COLO668 (cell line): ENCODE data around the gene CCNF.
"Not testable (repeated sequence)": the region's sequence is repeated elsewhere in the genome, so short reads cannot be mapped to it uniquely, and the experiment has no call there.

Experiments used
- DNase-seq: peaks from one replicate; lab custom pipeline; 2025; ENCODE audit not compliant: unreplicated experiment; lab: John Stamatoyannopoulos, UW

The CCNF gene

DNA sequence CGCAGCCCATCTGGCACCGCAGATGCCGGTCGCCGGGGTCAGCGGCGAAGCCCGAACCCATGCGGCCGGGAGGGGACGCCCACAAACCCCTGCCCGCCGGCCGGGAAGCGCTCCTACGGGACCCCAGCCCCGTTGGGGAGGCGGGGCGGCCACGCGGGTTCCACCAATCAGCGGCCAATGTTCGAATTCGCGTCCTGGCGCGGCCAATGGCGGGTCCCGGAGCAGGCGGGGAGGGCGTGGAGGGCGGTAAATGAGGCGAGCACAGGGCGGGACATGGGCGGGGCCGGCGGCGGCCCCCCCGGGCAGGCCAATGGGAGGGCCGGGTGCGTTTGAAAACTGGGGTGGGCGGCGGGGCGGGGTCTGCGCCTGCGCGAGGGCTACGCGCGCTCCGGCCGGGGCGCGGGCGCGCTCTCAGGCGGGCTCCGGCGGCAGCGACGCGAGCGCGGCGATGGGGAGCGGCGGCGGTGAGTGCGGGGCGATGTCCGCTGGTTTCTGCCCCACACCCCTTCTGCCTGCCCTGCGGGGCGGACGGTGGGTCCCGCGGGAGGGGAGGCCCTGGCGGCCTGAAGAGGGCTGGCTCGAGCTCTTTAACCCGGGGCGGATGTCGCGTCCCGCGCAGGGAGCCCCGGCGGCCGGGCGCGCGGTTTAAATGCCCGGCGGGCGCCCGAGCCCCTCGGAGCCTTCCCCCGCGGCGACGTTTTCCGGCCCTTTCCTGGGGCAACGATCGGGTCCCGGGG, at the start of gene CCNF:
Gene CCNF, plus strand, starts transcription at position 414 of the 737 bp plus-strand sequence. Its CDS starts 35 bp downstream, at position 449.
- peak; percentile 98 for DNase-seq

DNA sequence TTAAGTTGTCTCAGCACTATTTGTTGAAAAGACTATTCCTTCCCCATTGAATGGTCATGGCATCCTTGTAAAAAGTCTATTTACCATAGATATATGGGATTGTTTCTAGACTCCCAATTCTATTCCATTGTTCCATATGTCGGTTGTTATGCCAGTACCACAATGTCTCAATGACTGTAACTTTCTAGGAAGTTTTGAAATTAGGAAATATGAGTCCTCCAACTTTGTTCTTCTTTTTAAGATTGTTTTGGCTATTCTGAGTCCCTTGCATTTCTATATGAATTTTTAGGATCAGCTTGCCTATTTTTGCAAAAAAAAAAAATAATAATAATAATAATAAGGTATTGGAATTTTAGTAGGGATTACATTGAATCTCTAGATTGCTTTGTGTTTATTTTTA, 45.7 kb upstream of the CCNF start:
- DNase-seq = no peak

GRCh38 chr16:2384426-2384825, 44.8 kb upstream of the CCNF start:
- DNase-seq = no peak

DNA sequence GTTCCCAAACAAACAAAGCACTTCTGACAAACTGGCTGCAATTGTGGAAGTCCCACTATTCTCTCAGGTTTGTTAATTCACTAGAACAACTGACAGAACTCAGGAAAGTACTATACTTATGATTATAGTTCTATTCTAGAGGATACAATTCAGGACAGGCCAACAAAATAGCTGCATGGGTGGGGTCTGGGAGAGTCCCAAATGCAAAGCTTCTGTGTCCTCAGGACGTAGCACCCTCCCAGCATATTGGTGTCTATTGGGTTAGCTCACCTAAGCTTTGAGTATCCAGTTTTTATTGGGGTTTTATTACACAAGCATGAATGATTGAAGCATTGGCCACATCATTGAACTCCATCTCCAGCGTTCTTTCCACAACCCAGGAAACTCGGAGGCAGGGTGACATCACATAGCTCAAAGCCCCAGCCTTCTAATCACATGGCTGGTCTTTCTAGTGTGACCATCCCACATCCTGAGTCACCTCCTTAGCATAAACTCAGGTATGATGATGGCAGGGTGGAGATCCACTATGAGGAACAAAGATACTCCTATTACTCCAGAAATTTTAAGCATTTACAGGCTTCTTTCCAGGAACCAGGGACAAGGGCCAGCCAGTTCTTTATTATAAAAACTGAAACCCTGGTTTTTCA, 43.9 kb upstream of the CCNF start:
- DNase-seq = peak; percentile 31

- DNase-seq = not testable (repeated sequence)
These were observed 43.3 kb upstream of the CCNF start for GRCh38 chr16:2385982-2386381.

DNA sequence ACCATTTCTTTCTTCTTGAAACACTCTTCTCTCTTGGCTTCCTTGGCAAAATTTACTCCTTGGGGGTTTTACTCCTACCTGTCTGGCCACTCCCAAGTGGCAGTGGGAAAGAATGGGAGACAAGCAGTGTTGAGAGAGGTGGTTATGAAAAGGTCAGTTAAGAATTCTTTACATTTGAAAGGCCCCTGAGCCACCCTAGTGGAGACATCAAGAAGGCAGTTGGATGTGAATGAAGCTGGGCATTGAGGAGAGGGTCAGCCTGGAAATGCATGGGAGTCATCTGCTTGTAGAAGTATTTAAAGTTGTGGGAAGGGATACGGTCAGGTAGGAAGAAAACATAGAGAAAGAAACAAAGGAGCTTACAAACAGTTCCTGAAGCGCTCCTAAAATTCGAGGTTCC, 42.3 kb upstream of the CCNF start:
- DNase-seq = no peak

- DNase-seq = no peak
These were observed 40.9 kb upstream of the CCNF start for GRCh38 chr16:2388139-2388874.

GRCh38 chr16:2388875-2389433, 40.3 kb upstream of the CCNF start:
- peak; percentile 93 for DNase-seq

DNA sequence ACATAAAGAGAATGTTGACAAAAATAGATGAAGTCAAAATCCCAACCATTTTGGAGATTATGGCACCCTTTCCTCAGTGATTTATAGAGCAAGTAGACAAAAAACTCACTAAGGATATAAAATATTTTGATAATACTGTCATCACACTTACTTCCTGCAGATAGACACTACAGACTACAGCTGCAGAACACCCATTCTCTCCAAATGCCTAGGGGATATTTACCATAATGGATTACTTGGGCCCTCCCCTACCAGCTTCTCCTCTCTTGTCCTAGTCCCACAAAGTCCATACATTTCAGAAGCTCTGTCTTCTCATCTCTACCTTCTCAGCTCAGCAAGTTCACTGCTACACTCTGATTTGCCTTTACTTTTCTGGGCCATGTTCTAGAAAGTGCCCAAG, 37.2 kb upstream of the CCNF start:
- DNase-seq = no peak

DNA sequence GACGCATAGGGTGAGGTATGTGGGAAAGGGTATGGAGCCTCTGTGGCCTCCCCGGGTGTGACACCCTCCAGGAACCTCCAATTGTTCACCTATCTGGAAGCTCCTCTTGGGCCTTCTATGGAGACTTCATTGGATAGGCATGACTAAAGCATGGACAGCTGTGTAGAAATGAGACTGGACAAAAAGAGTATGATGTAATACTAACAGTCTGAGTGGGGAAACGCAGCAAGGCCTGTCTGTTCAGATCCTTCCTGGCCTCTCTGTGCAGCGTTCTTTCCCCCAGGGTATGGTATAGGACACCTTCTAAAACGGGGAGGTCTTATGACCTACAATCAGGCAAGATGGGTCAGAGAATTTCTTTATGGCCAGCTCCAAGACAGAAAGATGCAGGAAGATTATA, 30.7 kb upstream of the CCNF start:
- no peak for DNase-seq

- no peak for DNase-seq
These were observed 25.1 kb upstream of the CCNF start for GRCh38 chr16:2404099-2404498.

GRCh38 chr16:2415085-2415484, 14.2 kb upstream of the CCNF start:
- DNase-seq = no peak

DNA sequence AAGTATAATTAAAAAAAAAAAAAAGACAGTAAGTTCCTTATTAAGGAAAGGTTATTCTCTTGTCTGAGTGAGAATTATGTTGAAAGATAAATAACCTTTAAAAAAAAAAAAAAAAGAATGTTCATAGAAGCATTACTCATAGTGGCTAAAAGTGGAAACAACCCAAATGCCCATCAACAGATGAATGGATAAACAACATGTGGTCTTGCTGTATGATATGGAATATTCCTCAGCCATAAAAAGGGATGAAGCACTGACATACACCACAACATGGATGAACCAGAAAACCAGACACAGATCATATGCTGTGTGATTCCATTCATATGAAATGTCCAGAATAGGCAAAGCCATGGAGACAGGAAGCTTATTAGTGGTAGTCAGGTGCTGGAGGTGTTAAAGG, 9.2 kb upstream of the CCNF start:
- no peak for DNase-seq

- no peak for DNase-seq
These were observed 7.0 kb upstream of the CCNF start for GRCh38 chr16:2422123-2422867.

- no peak for DNase-seq
These were observed 4.9 kb upstream of the CCNF start for GRCh38 chr16:2424061-2425007.

GRCh38 chr16:2425008-2425518, 4.2 kb upstream of the CCNF start:
- no peak for DNase-seq

GRCh38 chr16:2425825-2426430, 3.3 kb upstream of the CCNF start:
- DNase-seq = no peak

GRCh38 chr16:2426941-2427361, 2.3 kb upstream of the CCNF start:
- no peak for DNase-seq

DNA sequence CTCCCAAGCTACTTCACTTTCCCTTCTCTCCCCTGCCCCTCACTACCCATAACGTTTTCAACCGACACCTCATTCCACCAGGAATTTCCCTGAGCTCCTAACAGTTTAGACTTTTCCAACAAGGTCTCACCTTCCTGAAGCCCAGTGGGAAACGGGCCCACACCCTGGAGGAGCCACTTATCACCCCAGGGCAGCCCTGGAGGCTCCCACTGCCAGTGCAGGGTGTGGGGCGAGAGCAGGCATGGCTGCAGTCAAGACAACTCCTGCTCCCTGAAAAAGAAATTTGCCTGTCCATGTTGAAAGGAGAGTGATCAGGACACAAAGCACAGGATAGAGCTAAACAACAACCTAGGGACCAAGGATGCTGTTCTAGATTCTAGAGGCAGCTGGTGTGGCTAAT, 1.7 kb upstream of the CCNF start:
- DNase-seq = no peak
